Putamen (tissue), 1 donor: ENCODE results near the gene RASA4B.
A peak's percentile ranks its signal among the peaks of the same experiment; 100 is the strongest.
"Not testable (repeated sequence)": the region's sequence is repeated elsewhere in the genome, so short reads cannot be mapped to it uniquely, and the experiment has no call there.

ENCODE experiments used
- DNase-seq: peaks from one replicate; pipeline ENCODE4 v3.0.0-alpha.2; 2016; ENCODE audit warnings: low spot score

RASA4B gene

GRCh38 chr7:102517550-102518147 lies at the start of gene RASA4B:
RASA4B (minus strand) TSS chr7:102517777; CDS start chr7:102517710, 67 bp downstream.
- not testable (repeated sequence) for DNase-seq

DNA sequence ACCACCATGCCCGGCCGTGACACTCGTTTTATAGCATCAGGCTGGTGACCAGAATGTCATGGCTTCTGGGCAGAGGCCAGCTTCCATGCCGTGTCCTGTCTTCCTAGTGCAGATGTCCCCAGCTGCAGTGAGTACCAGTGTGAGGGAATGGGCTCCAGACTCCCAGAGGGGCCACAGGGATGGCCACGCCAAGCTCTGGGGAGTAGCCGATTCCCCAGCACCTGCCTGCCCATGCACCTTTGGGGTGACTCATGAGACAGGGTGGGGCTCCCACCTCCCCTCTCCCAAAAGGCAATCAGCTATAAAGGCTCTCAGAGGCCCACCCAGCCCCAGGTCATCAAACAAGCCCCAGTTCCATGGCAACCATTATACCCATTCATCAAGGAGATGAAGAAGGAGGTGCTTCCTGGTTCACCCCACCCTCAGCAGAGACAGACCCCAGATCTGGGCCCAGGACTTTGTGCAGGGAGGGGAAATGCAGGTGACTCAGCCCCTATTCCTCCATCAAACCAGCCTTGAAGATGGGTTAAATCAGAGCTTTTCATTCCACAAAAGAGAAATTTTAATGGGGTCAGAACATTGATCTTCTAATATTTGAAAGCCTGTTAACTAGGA lies 33.3 kb upstream of the RASA4B start, which contains the start of gene SPDYE2:
TSS of gene SPDYE2 (plus strand) at position 419 of the 615 bp plus-strand sequence. CDS start 2,030 bp downstream, outside the sequence.
- DNase-seq, result not testable (repeated sequence)

DNA sequence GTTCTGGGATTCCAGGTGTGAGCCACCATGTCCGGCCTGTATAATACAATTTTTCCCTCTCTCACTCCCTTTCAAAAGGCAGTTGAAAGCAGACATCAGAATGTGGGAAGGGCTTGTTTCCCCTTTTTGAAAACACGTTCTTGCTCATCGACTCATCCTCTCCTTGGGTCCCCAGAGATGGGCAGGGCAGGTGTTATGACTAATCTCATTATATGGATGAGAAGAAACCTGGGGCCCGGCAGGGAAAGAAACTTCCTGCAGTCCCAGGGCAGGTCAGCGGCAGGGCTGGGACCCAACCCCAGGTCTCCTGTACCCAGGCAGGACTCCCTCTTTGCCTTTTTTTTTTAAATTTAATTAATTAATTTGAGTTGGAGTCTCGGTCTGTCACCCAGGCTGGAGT lies 28.8 kb upstream of the RASA4B start:
- DNase-seq, result not testable (repeated sequence)

DNA sequence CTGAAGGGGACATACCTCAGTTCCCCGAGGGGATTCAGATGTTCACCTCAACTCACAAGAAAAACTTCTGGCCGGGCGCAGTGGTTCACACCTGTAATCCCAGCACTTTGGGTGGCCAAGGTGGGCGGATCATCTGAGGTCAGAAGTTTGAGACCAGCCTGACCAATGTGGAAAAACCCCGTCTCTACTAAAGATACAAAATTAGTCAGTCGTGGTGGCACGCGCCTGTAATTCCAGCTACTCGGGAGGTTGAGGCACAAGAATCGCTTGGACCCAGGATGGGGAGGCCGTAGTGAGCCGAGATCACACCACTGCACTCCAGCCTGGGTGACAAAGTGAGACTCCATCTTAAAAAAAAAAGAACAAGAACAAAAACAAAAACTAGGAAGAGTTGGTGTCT lies 27.7 kb upstream of the RASA4B start:
- not testable (repeated sequence) for DNase-seq

GRCh38 chr7:102544372-102544771 lies 26.8 kb upstream of the RASA4B start:
- DNase-seq, result not testable (repeated sequence)

GRCh38 chr7:102543596-102543995 lies 26.0 kb upstream of the RASA4B start, which contains the start of gene UPK3BL2:
UPK3BL2 (minus strand) TSS chr7:102543696; CDS start chr7:102543636, 60 bp downstream.
- not testable (repeated sequence) for DNase-seq

DNA sequence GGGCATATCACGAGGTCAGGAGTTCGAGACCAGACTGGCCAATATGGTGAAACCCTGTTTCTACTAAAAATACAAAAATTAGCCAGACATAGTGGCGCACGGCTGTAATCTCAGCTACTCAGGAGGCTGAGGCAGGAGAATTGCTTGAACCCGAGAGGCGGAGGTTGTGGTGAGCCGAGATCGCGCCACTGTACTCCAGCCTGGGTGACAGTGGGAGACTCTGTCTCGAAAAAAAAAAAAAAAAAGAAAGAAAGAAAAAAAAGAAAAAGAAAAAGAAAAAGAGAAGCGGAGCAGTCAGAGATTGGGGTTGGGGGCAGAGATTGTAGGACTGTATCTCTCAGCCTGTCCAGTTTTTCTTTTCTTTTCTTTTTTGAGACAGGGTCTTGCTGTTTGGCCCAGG lies 25.2 kb upstream of the RASA4B start:
- not testable (repeated sequence) for DNase-seq

- DNase-seq, result not testable (repeated sequence)
Measured at GRCh38 chr7:102542083-102542482, 24.5 kb upstream of the RASA4B start.

DNA sequence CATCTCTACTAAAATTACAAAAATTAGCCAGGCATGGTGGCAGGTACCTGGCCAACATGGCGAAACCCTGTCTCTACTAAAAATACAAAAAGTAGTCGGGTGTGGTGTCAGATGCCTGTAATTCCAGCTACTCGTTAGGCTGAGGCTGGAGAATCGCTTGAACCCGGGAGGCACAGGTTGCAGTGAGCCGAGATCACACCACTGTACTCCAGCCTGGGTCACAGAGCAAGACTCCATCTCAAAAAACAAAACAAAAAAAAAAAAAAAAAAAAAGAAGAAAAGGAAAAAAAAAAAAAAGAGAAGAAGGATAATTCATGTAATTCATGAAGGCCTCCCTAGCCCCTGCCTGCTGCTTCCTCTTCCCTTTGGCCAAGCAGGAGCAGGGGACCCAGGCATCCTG lies 23.0 kb upstream of the RASA4B start:
- DNase-seq, result not testable (repeated sequence)

GRCh38 chr7:102535062-102535615 lies 17.6 kb upstream of the RASA4B start:
- not testable (repeated sequence) for DNase-seq

DNA sequence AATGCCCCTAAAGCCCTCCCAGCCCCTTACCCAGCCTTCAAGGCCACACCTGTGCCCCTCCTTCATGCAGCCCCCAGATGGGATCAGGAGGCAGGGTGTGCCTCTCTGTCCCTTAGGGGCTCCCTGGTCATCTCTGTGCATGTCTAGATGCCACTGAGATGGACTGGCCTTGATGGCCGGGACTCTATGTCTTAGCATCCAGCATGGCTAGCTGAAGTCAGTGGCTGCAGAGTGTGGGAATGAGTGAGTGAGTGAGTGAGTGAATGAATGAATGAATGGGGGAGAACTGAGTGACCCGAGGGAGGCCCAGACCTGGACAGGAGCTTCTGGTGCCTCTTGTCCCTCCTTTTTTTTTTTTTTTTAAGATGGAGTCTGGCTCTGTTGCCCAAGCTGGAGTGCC lies 14.6 kb upstream of the RASA4B start:
- DNase-seq, result not testable (repeated sequence)

DNA sequence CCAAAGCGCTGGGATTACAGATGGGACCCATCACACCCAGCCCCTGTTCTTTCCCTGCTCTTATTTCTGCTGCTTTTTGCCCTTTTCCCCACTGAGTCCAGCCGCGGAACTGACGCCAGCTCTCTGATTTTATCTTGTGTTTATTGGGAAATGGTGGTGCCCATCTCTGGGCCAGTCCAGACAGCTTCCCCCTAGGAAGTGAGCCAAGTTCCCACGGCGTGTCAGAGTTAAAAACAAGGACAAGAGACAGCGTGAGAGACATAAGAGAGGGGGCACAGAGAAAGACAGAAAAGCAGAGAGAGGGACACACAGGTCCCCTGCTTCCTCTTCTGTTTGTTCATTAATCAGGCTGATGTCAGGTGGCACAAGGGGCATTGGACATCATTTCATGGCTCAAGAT lies 14.0 kb upstream of the RASA4B start:
- not testable (repeated sequence) for DNase-seq

GRCh38 chr7:102527822-102528793 lies 10.5 kb upstream of the RASA4B start:
- not testable (repeated sequence) for DNase-seq

GRCh38 chr7:102527182-102527581 lies 9.6 kb upstream of the RASA4B start:
- DNase-seq, result not testable (repeated sequence)

GRCh38 chr7:102524803-102525202 lies 7.2 kb upstream of the RASA4B start:
- not testable (repeated sequence) for DNase-seq

DNA sequence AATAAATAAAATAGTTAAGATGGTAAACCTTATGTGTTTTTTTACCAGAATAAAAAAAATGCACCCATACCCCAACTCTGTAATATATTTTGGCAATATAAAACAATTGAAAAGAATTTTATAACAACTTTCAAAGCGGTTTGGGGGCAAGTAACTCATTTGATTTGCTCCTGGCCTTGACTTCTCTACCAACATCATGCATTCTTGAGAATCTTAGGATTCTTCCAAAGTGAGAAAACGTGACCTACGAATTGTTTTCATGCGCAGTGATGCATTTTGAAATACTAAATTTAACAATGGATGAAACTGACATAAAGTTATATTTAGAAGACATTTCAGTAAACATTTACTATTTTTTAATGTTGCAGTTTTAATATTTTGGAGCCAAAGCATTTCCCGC lies 3.2 kb upstream of the RASA4B start:
- not testable (repeated sequence) for DNase-seq

DNA sequence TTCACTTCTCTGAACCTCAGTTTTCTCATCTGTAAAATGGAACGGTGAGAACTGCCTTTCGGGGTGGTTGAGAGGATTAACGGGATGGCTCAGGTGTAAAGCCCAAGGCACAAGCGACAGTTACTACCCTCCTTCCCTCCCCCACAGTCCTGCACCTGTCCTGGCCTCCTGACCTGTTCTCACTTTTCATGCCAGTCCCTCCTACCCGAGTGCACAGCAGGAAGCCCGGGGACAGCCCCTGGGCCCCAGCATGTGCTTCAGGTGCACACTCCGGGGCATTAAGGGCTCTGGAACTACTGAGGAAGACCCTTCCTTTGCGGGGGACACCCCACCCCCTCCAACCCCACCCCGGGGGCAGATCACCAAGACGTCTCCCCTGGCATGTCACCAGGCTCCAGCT lies 626 bp downstream of the RASA4B start:
- DNase-seq, result not testable (repeated sequence)

GRCh38 chr7:102515889-102516288 lies 1.7 kb downstream of the RASA4B start:
- not testable (repeated sequence) for DNase-seq

- DNase-seq, result not testable (repeated sequence)
Measured at GRCh38 chr7:102514881-102515721, 2.5 kb downstream of the RASA4B start.

DNA sequence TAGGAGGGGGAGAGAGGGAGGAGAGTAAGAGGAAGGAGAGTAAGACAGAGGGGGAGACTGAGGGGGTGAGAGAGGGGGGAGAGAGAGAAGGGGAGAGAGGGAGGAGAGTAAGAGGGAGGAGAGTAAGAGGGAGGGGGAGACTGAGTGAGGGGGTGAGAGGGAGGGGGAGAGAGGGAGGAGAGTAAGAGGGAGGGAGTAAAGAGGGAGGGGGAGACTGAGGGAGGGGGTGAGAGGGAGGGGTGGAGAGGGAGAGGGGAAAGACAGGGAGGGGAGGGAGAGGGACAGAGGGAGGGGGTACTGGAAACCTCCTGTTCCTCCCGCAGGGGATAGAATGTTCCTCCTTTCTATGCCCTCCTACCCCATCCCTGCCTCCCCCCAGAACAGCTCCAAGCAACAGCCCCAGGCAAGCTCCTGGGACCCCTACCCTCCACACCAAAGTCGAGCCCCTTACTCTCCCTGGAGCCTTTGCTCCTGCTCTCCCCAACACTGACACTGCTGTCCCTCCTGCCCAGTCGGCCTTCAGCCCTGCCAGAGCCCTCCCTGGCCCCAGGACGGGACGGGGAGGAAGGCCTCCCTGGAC lies 4.8 kb downstream of the RASA4B start:
- peak; percentile 90 for DNase-seq
